ENCODE measurements around the gene NMS.

NMS gene

GRCh38 chr2:100522430-100522829 lies 52.1 kb downstream of the NMS start:
- Histone ChIP-seq H3K9ac (ENCODE audit: low read depth in 1 of 2, low read length in 2 of 2) (no peak overlapping the region), H3K4me1 (ENCODE audit: control insufficient read depth in 1 of 2, insufficient read depth in 2 of 2, low read length in 2 of 2) (no peaks in the 10 kb centered on the region), H3K4me3 (ENCODE audit: low read depth in 1 of 2, low read length in 2 of 2) (no peak overlapping the region), H3K27me3 (ENCODE audit: control insufficient read depth in 1 of 2, insufficient read depth in 2 of 2, low read length in 2 of 2) (no peaks in the 10 kb centered on the region), H3K27ac (ENCODE audit: low read depth, low read length) (no peak overlapping the region), H3K36me3 (ENCODE audit: control insufficient read depth in 1 of 2, insufficient read depth in 2 of 2, low read length in 2 of 2) (no peaks in the 10 kb centered on the region), H3K9me3 (ENCODE audit: control insufficient read depth in 1 of 2, low read length in 2 of 2) (no peaks in the 10 kb centered on the region)

- Histone ChIP-seq H3K9me3 (ENCODE audit: control insufficient read depth in 1 of 2, low read length in 2 of 2) (no peaks in the 10 kb centered on the region), H3K27ac (ENCODE audit: low read depth, low read length) (no peak overlapping the region)
Observed at GRCh38 chr2:100524331-100524730, 54.0 kb downstream of the NMS start.

GRCh38 chr2:100526868-100527267 lies 56.6 kb downstream of the NMS start:
- Histone ChIP-seq H3K4me1 (ENCODE audit: control insufficient read depth in 1 of 2, insufficient read depth in 2 of 2, low read length in 2 of 2) (no peaks in the 10 kb centered on the region), H3K36me3 (ENCODE audit: control insufficient read depth in 1 of 2, insufficient read depth in 2 of 2, low read length in 2 of 2) (no peaks in the 10 kb centered on the region), H3K27me3 (ENCODE audit: control insufficient read depth in 1 of 2, insufficient read depth in 2 of 2, low read length in 2 of 2) (no peaks in the 10 kb centered on the region), H3K27ac (ENCODE audit: low read depth, low read length) (no peak overlapping the region), H3K9ac (ENCODE audit: low read depth in 1 of 2, low read length in 2 of 2) (no peak overlapping the region), H3K4me3 (ENCODE audit: low read depth in 1 of 2, low read length in 2 of 2) (no peak overlapping the region), H3K9me3 (ENCODE audit: control insufficient read depth in 1 of 2, low read length in 2 of 2) (no peaks in the 10 kb centered on the region)

More at GRCh38 chr2:100524331-100524730, 54.0 kb downstream of the NMS start:
- Histone ChIP-seq H3K36me3 (ENCODE audit: control insufficient read depth in 1 of 2, insufficient read depth in 2 of 2, low read length in 2 of 2) (no peaks in the 10 kb centered on the region), H3K9ac (ENCODE audit: low read depth in 1 of 2, low read length in 2 of 2) (no peak overlapping the region), H3K27me3 (ENCODE audit: control insufficient read depth in 1 of 2, insufficient read depth in 2 of 2, low read length in 2 of 2) (no peaks in the 10 kb centered on the region), H3K4me3 (ENCODE audit: low read depth in 1 of 2, low read length in 2 of 2) (no peak overlapping the region), H3K4me1 (ENCODE audit: control insufficient read depth in 1 of 2, insufficient read depth in 2 of 2, low read length in 2 of 2) (no peaks in the 10 kb centered on the region)

GRCh38 chr2:100527440-100528015 lies 57.2 kb downstream of the NMS start:
- no peaks in the 10 kb centered on the region for H3K27me3 ChIP-seq (ENCODE audit: control insufficient read depth in 1 of 2, insufficient read depth in 2 of 2, low read length in 2 of 2)
- no peak overlapping the region for H3K4me3 ChIP-seq (ENCODE audit: low read depth in 1 of 2, low read length in 2 of 2)
- H3K9me3 ChIP-seq (ENCODE audit: control insufficient read depth in 1 of 2, low read length in 2 of 2): no peaks in the 10 kb centered on the region
- no peak overlapping the region for H3K27ac ChIP-seq (ENCODE audit: low read depth, low read length)
- no peaks in the 10 kb centered on the region for H3K4me1 ChIP-seq (ENCODE audit: control insufficient read depth in 1 of 2, insufficient read depth in 2 of 2, low read length in 2 of 2)
- no peaks in the 10 kb centered on the region for H3K36me3 ChIP-seq (ENCODE audit: control insufficient read depth in 1 of 2, insufficient read depth in 2 of 2, low read length in 2 of 2)
- H3K9ac ChIP-seq (ENCODE audit: low read depth in 1 of 2, low read length in 2 of 2): no peak overlapping the region

GRCh38 chr2:100529176-100529575 lies 58.9 kb downstream of the NMS start:
- Histone ChIP-seq H3K27me3 (ENCODE audit: control insufficient read depth in 1 of 2, insufficient read depth in 2 of 2, low read length in 2 of 2) (no peaks in the 10 kb centered on the region), H3K4me3 (ENCODE audit: low read depth in 1 of 2, low read length in 2 of 2) (no peak overlapping the region), H3K36me3 (ENCODE audit: control insufficient read depth in 1 of 2, insufficient read depth in 2 of 2, low read length in 2 of 2) (no peaks in the 10 kb centered on the region), H3K9ac (ENCODE audit: low read depth in 1 of 2, low read length in 2 of 2) (no peak overlapping the region), H3K27ac (ENCODE audit: low read depth, low read length) (no peak overlapping the region), H3K4me1 (ENCODE audit: control insufficient read depth in 1 of 2, insufficient read depth in 2 of 2, low read length in 2 of 2) (no peaks in the 10 kb centered on the region), H3K9me3 (ENCODE audit: control insufficient read depth in 1 of 2, low read length in 2 of 2) (peaks cover 0 to 3% of the 10 kb centered on the region in 2 donors)

GRCh38 chr2:100529900-100530299 lies 59.6 kb downstream of the NMS start:
- no peaks in the 10 kb centered on the region for H3K27me3 ChIP-seq (ENCODE audit: control insufficient read depth in 1 of 2, insufficient read depth in 2 of 2, low read length in 2 of 2)
- no peak overlapping the region for H3K9ac ChIP-seq (ENCODE audit: low read depth in 1 of 2, low read length in 2 of 2)
- H3K4me3 ChIP-seq (ENCODE audit: low read depth in 1 of 2, low read length in 2 of 2): no peak overlapping the region
- H3K4me1 ChIP-seq (ENCODE audit: control insufficient read depth in 1 of 2, insufficient read depth in 2 of 2, low read length in 2 of 2): no peaks in the 10 kb centered on the region
- H3K9me3 ChIP-seq (ENCODE audit: control insufficient read depth in 1 of 2, low read length in 2 of 2): peaks cover 0 to 3% of the 10 kb centered on the region in 2 donors
- no peak overlapping the region for H3K27ac ChIP-seq (ENCODE audit: low read depth, low read length)
- H3K36me3 ChIP-seq (ENCODE audit: control insufficient read depth in 1 of 2, insufficient read depth in 2 of 2, low read length in 2 of 2): no peaks in the 10 kb centered on the region

All from duodenal mucosa (tissue), 2 donors.